HG03045 (cell line): ENCODE measurements around the gene CASKIN1.

Experiments
- ATAC-seq: cut with Tn5 transposase; IDR thresholded peaks from one replicate; pipeline ENCODE4 v1.9.1; 2021; ENCODE audit warnings: mild to moderate bottlenecking, moderate library complexity; ENCODE audit not compliant: unreplicated experiment

Gene CASKIN1

GRCh38 chr16:2157480-2158261 is 38.7 kb downstream of the CASKIN1 start:
- ATAC-seq: no peak

- ATAC-seq: no peak
Observed at GRCh38 chr16:2156849-2157224, 39.6 kb downstream of the CASKIN1 start.

- no peak for ATAC-seq
Observed at GRCh38 chr16:2155977-2156848, 40.2 kb downstream of the CASKIN1 start.

GRCh38 chr16:2155091-2155950 is 41.1 kb downstream of the CASKIN1 start, which contains the start of gene TRAF7:
Gene TRAF7, plus strand, starts transcription at chr16:2155782. Its CDS starts 8,139 bp downstream, at chr16:2163921.
- peak; percentile 82 for ATAC-seq

- no peak for ATAC-seq
Observed at GRCh38 chr16:2154533-2155090, 41.8 kb downstream of the CASKIN1 start.

- ATAC-seq: no peak
Observed at GRCh38 chr16:2152695-2153506, 43.5 kb downstream of the CASKIN1 start.

- ATAC-seq: no peak
Observed at GRCh38 chr16:2151188-2152091, 45.0 kb downstream of the CASKIN1 start.

- ATAC-seq: no peak
Observed at GRCh38 chr16:2150418-2151187, 45.8 kb downstream of the CASKIN1 start.

- no peak for ATAC-seq
Observed at GRCh38 chr16:2149630-2150417, 46.6 kb downstream of the CASKIN1 start.

GRCh38 chr16:2148714-2149629 is 47.4 kb downstream of the CASKIN1 start:
- ATAC-seq: no peak

- peak; percentile 32 for ATAC-seq
Observed at GRCh38 chr16:2147981-2148671, 48.3 kb downstream of the CASKIN1 start, which contains the start of gene RAB26. Gene RAB26, plus strand, starts transcription at chr16:2148625. Its CDS starts 159 bp downstream, at chr16:2148784.

GRCh38 chr16:2147378-2147777 is 49.0 kb downstream of the CASKIN1 start:
- ATAC-seq: no peak

- ATAC-seq: no peak
Observed at GRCh38 chr16:2145843-2146242, 50.6 kb downstream of the CASKIN1 start.

GRCh38 chr16:2143878-2144485 is 52.4 kb downstream of the CASKIN1 start:
- no peak for ATAC-seq
